Measurements from ENCODE around the gene PCDH17. TPM values are rescaled to one million over a fixed set of nuclear protein-coding genes. Genes with fewer than 3 reads are reported as not detected.

PCDH17 gene
- total and polyA plus RNA-seq, 9 of the 15 experiments (the other 6 are each of a cell fraction or from before 2014, with no cell fraction given) = not detected

- FAIRE-seq (no peak), DNase-seq (ENCODE audit: extremely low read depth in 1 of 4, low spot score in 3 of 4) (no peak), ATAC-seq (no peak)
- POLR2A ChIA-PET = no interaction called here
- no TSS peak for BruUV-seq (replicated peaks)
- WGBS (ENCODE audit: insufficient coverage, low coverage, missing lambda C conversion rate) = 1% methylated on average over 4 of the region's 4 CpGs
- CTCF ChIA-PET (ENCODE audit: low intra/inter-chr PET ratio) = no interaction called here
- H3K9me3 ChIP-seq (replicated peaks; ENCODE audit: control insufficient read depth, insufficient read depth, low read depth, low read length) = 0 out of 2 replicates have a peak, but pooled peaks cover under 1% of the 10 kb centered on the region
- H3K9ac ChIP-seq (ENCODE audit: insufficient read depth in 1 of 2, low read depth in 2 of 2, low read length in 2 of 2) = no peak overlapping the region
- H3K79me2 ChIP-seq (ENCODE audit: control insufficient read depth, insufficient read depth, low read length) = no peaks in the 10 kb centered on the region
- no peaks in the 10 kb centered on the region for H3K36me3 ChIP-seq (ENCODE audit: control insufficient read depth, insufficient read depth, low read length)
- H4K20me1 ChIP-seq (replicated peaks; ENCODE audit: control insufficient read depth, insufficient read depth, low read length) = no peaks in the 10 kb centered on the region
- no peak overlapping the region for H3K27ac ChIP-seq (ENCODE audit: extremely low read depth, low read depth, low read length)
- no peaks in the 10 kb centered on the region for H3K9me1 ChIP-seq (ENCODE audit: control insufficient read depth, insufficient read depth, low read length)
- intact Hi-C loops (cut with micrococcal nuclease) (no loop called here), in situ Hi-C loops (cut with MboI) (no loop called here)
- no peaks in the 10 kb centered on the region for H3K27me3 ChIP-seq (ENCODE audit: control insufficient read depth in 2 of 2, insufficient read depth in 2 of 2, low read length in 2 of 2)
- H3K4me1 ChIP-seq (replicated peaks in 1 of 2; ENCODE audit: control insufficient read depth in 2 of 2, insufficient read depth in 2 of 2, low read length in 2 of 2) = no peaks in the 10 kb centered on the region
- no peak overlapping the region for H2AFZ ChIP-seq (ENCODE audit: low read depth, low read length)
- H3K4me3 ChIP-seq = no peak overlapping the region
- H3K4me2 ChIP-seq (ENCODE audit: insufficient read depth, low read length) = no peak overlapping the region
- no peak for TF ChIP-seq ESRRA (IDR thresholded peaks at IDR 0.05; ENCODE audit: borderline replicate concordance, low read depth)
- TF ChIP-seq ZNF584 (CRISPR knock-in tag; IDR thresholded peaks at IDR 0.05; ENCODE audit: low read depth) = no peak
- TF ChIP-seq THRAP3 (IDR thresholded peaks at IDR 0.05; ENCODE audit: borderline replicate concordance) = no peak
- TF ChIP-seq ZNF830 (CRISPR knock-in tag; IDR thresholded peaks at IDR 0.05) = no peak
- TF ChIP-seq SP1 (CRISPR knock-in tag; IDR thresholded peaks at IDR 0.05) = no peak
- no peak for TF ChIP-seq USF2 (CRISPR knock-in tag; IDR thresholded peaks at IDR 0.05)
- TF ChIP-seq EZH2 (IDR thresholded peaks at IDR 0.05; ENCODE audit: borderline replicate concordance, low read depth, low read length) = no peak
- no peak for TF ChIP-seq MTA1 (IDR thresholded peaks at IDR 0.05; ENCODE audit: borderline replicate concordance)
- TF ChIP-seq TBP (optimal IDR thresholded peaks at IDR 0.05; ENCODE audit: low read depth, low read length) = no peak
- no peak for TF ChIP-seq ZNF639 (CRISPR knock-in tag; conservative IDR thresholded peaks at IDR 0.05 in 1 of 2, IDR thresholded peaks at IDR 0.05 in 1 of 2)
- no peak for TF ChIP-seq POLR3A (IDR thresholded peaks at IDR 0.05; ENCODE audit: borderline replicate concordance, extremely low read depth, insufficient read depth, insufficient read length)
- no peak for TF ChIP-seq YBX1 (IDR thresholded peaks at IDR 0.05)
- no peak for TF ChIP-seq DACH1 (IDR thresholded peaks at IDR 0.05; ENCODE audit: partially characterized antibody)
- TF ChIP-seq TAF15 (IDR thresholded peaks at IDR 0.05; ENCODE audit: low read depth, low read length) = no peak
- no peak for TF ChIP-seq KLF13 (tag; IDR thresholded peaks at IDR 0.05; ENCODE audit: borderline replicate concordance, low read depth)
- no peak for TF ChIP-seq GATA2 (CRISPR knock-in tag; IDR thresholded peaks at IDR 0.05)
- TF ChIP-seq PCBP2 (IDR thresholded peaks at IDR 0.05; ENCODE audit: low read depth, low read length, poor library complexity, severe bottlenecking) = no peak
- TF ChIP-seq SAP30 (IDR thresholded peaks at IDR 0.05; ENCODE audit: borderline replicate concordance, insufficient read depth, low read depth, low read length, poor library complexity, severe bottlenecking) = no peak
- no peak for TF ChIP-seq ATF3 (IDR thresholded peaks at IDR 0.05)
- TF ChIP-seq ATF3 (CRISPR knock-in tag; conservative IDR thresholded peaks at IDR 0.05) = no peak
These were observed 6.8 kb downstream of the PCDH17 start for GRCh38 chr13:57638186-57638890.
